AG10803 (cell line): ENCODE measurements around the gene EFHC2.
"Not testable (repeated sequence)": the region's sequence is repeated elsewhere in the genome, so short reads cannot be mapped to it uniquely, and the experiment has no call there.

Source experiments
- DNase-seq: peaks from one replicate; pipeline ENCODE4 v3.0.0; 2010; ENCODE audit warnings: low read depth
- H3K4me3 ChIP-seq: 2 replicates; pipeline ENCODE4 v1.5.1; 2011; ENCODE audit warnings: mild to moderate bottlenecking, low read length, control low read depth
- TF ChIP-seq, protein P1 (sequence below): conservative IDR thresholded peaks from 2 replicates; pipeline ENCODE4 v1.5.1; 2011; ENCODE audit warnings: mild to moderate bottlenecking, low read length, control low read depth, inconsistent platforms

The EFHC2 gene

DNA sequence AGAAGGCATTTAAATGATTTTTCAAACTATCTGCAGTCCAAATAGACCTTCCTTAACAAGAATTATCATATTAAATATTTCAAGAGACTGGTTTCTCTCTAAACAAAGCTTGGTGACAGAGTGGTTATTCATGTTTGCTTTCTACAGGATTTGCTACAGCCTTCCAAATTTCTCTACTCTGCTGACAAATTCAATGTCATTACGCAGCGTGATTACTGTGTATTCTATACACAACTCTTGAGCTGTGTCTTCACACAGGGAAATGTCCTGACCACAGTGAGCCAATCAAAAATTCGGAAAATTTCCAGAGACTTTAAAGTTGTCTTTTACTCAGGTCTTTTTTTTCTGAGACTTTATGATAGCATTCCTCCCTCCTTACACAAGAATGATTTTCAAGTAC is 75.6 kb downstream of the EFHC2 start:
- H3K4me3 ChIP-seq = no peak overlapping the region
- TF ChIP-seq, protein P1, sequence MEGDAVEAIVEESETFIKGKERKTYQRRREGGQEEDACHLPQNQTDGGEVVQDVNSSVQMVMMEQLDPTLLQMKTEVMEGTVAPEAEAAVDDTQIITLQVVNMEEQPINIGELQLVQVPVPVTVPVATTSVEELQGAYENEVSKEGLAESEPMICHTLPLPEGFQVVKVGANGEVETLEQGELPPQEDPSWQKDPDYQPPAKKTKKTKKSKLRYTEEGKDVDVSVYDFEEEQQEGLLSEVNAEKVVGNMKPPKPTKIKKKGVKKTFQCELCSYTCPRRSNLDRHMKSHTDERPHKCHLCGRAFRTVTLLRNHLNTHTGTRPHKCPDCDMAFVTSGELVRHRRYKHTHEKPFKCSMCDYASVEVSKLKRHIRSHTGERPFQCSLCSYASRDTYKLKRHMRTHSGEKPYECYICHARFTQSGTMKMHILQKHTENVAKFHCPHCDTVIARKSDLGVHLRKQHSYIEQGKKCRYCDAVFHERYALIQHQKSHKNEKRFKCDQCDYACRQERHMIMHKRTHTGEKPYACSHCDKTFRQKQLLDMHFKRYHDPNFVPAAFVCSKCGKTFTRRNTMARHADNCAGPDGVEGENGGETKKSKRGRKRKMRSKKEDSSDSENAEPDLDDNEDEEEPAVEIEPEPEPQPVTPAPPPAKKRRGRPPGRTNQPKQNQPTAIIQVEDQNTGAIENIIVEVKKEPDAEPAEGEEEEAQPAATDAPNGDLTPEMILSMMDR = no peak
- no peak for DNase-seq

DNA sequence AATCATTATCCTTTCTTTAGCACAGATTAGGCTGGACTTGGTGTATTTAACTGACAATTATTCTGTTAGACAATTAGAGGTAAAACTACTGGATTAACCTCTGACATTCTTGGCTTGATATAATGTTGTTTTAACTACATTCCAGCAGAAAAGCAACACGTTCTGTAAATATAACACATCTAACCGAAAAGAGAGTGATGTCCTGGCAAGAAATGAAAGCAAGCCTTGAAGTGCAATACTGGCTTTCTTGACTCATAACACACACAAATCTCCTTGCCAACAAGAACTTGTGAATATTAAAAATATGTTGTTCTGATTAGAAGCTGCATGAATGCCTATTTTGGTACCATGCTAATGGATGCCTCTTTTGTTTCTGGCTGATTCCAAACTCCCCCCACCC is 76.4 kb downstream of the EFHC2 start:
- TF ChIP-seq, protein P1 = no peak
- DNase-seq = no peak

DNA sequence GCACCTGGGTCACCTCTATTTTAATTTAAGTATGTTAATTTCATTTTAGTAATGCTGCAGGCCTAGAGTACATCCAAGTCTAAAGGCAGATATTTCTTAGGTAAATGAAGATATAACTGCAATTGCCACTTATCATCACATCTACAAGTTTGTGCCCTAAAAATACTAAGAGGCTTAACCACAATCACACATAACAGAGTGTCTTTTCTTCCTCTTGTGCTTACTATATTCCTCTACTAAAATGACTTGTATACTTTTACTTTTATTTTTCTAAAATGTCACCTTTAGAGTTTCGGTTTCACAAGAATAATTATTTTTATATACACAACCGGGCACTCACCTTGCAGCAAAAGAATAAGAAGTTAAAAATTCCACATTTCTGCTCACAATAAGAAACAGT is 77.9 kb downstream of the EFHC2 start:
- DNase-seq = no peak
- H3K4me3 ChIP-seq = no peak overlapping the region
- TF ChIP-seq, protein P1 = no peak

More for the DNA sequence above, 76.4 kb downstream of the EFHC2 start:
- no peak overlapping the region for H3K4me3 ChIP-seq

DNA sequence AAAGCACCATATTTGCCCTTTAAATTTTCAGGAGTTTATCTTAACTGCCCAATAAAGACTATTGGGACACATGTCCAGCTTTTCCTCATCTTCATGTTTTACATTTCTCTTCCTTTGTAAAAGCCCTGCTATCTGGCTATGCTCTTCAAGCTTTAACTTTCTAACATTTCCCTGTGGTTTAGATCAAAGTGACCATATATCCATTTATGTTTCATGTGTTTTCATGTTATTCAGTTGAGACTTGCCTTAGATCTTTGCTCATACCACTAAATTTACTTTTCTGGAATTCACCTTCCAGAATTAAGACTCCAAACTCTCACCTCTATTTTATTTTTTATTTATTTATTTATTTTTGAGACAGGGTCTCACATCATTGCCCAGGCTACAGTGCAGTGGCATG is 78.5 kb downstream of the EFHC2 start:
- DNase-seq = no peak
- H3K4me3 ChIP-seq = no peak overlapping the region
- TF ChIP-seq, protein P1 = no peak

DNA sequence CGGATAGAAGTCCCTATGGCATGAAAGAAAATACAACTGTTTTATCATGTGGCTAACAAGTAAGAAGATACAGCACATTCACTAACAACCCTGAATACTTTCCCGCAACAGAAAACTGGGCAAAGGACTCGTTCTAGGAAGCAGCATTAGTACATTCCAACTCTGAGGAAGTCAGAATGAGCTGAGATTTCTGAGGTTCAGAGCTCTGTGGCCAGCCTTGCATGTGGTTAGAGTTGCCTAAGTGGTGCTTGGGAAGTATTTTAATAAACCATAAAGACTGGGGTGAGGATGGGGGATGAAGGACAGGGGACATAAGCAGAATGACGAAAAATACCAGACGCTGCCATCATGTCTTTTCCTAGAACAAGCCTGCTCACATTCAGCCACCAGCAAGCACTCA is 82.2 kb downstream of the EFHC2 start:
- DNase-seq = no peak
- TF ChIP-seq, protein P1 = no peak
- H3K4me3 ChIP-seq = no peak overlapping the region

DNA sequence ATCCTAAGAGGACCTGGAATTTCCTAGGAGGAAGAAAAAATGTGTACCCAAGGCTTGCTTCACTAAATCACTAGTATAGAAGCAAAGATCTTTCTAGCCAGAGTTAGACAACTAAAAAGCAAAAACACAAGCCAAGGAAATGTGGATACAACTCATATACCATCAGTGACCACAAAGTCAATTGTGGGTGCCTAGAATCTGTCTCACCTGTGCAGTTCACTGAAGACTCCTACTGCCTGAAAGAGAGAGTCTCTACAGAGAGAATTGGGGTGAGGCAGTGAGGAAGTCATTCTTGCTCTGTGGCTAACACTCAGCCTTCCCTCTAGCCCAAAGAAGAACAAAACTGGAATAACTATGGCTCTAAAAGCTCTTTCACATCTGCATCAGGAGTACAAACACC is 82.9 kb downstream of the EFHC2 start:
- DNase-seq = no peak
- TF ChIP-seq, protein P1 = no peak
- no peak overlapping the region for H3K4me3 ChIP-seq

DNA sequence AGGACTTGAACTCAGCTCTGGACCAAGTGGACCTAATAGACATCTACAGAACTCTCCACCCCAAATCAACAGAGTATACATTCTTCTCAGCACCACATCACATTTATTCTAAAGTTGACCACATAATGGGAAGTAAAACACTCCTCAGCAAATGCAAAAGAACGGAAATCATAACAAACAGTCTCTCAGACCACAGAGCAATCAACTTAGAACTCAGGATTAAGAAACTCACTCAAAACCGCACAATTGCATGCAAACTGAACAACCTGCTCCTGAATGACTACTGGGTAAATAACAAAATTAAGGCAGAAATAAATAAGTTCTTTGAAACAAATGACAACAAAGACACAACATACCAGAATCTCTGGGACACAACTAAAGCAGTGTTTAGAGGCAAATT is 87.7 kb downstream of the EFHC2 start:
- not testable (repeated sequence) for H3K4me3 ChIP-seq, DNase-seq

DNA sequence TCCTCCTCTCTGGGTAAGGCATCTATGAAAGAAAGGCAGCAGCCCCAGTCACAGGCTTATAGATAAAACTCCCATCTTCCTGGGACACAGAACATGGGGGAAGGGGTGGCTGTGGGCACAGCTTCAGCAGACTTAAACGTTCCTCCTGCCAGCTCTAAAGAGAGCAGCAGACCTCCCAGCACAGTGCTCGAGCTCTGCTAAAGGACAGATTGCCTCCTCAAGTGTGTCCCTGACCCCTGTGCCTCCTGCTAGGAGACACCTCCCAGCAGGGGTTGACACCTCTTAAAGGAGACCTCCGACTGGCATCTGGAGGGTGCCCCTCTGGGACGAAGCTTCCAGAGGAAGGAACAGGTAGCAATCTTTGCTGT is 89.9 kb downstream of the EFHC2 start:
- no peak for DNase-seq
- TF ChIP-seq, protein P1 = no peak
- no peak overlapping the region for H3K4me3 ChIP-seq

DNA sequence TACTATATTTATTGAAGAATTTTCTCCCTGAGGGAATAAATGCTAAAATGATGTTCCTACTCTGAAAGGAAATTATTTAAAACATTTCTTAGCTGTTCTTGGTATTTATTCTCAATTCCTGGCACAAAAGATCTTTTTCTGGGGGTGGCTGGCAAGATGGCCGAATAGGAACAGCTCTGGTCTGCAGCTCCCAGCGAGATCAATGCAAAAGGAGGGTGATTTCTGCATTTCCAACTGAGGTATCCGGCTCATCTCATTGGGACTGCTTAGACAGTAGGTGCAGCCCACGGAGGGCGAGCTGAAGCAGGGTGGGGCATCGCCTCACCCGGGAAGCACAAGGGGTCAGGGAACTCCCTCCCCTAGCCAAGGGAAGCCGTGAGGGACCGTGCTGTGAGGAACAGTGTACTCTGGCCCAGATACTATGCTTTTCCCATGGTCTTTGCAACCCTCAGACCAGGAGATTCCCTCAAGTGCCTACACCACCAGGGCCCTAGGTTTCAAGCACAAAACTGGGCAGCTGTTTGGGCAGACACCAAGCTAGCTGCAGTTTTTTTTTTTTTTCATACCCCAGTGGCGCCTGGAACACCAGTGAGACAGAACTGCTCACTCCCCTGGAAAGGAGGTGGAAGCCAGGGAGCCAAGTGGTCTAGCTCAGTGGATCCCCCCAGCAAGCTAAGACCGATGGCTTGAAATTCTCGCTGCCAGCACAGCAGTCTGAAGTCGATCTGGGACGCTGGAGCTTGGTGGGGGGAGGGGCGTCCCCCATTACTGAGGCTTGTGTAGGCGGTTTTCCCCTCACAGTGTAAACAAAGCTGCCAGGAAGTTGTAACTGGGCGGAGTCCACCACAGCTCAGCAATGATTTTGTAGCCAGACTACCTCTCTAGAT is 90.5 kb downstream of the EFHC2 start:
- peak; percentile 6 for DNase-seq
- not testable (repeated sequence) for H3K4me3 ChIP-seq
